HUDEP-2 (cell line): ENCODE data around the gene NEUROD6.

Source experiments
- DNase-seq, 76 experiments: peaks; one replicate each; lab custom pipeline; 2025; ENCODE audit not compliant: unreplicated experiment in 76 of 76; lab: John Stamatoyannopoulos, UW

Gene NEUROD6

DNA sequence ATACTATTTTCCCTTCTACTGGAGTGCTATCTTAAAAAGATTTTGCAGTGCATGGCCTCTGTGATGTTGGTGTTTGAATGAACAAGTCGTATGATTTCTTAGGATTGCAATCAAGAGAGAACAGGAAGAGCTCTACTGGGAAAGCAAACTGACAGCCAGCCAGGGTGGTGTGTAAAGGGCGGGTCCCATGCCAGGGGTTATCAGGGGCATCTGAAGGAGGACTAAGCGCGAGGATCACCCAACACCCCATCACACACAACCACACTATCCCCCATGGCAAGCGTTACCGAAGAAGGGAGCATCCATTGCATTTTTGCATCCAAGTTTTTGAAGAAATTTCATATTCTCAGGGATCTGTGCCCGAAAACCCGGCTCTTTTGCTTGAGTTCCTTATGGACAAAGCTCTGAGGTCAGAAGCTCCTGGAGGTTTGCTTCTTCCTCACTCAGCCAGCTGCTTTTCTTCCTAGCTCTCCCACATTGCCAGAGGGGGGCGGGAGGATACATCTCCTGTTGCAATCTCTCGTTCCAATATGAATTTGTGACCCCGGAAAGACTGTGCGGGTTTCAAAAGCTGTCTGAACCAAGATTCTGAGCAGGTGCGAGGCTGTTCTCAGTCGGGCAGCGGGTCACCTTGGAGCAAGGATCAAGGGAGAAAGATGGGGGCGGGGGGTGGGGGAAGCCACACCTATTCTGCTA is 5.2 kb downstream of the NEUROD6 start:
- no peak for DNase-seq

DNA sequence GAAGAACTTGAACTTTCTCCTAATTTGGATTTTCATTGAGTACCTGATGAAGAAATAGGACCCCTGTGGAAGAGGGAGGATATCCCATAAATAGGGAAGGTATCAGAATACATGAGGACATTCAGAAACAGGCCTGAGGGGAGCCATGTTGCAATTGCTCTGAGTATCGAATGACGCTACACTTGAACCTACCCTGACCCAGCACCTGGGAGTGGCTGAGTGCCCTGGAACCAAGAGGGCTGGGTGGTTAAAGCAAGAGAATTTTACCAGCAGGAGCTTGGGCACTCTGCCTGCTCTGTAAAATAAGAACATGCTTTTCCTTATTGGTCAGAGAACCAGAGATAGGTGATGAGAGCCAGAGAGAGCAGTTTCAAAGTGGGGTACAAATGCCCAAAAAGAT is 7.2 kb downstream of the NEUROD6 start:
- DNase-seq, result no peak

DNA sequence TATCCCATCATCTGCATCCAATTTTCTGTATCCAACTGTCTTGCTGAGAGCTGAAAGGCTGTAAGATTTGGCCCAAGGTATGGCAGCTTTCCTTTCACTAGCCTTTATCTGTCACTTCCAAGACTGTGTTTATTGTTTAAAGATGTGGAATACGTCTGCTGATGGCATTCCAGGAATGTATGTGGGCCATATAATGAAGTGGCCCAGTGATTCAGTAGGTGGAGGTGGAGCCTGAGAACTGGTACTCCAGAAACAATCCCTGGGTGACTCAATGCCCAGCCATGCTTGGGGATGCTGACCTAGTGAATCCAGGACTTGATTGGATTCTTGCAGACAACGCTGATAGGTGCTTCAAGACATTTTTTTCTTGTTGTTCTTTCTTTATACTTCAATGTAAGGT is 13.5 kb downstream of the NEUROD6 start:
- no peak for DNase-seq

DNA sequence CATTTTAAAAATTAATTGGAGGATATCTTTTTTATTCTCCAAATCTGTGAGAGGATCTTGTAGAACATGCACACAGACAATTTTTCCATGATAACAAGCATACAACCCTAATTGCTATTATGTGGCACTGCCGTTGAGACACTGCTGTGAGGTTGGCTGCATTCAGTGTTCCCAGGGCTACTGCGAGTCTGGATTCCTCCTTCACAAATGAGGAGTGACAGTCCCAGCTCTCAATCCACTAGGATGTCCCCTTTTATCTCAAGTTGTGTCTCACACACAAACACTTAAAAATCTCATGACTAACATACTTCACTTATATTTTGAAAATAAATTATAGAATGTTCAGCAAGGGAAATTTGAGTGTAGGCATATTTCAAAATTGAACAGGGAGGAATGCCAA is 14.1 kb downstream of the NEUROD6 start:
- no peak for DNase-seq

DNA sequence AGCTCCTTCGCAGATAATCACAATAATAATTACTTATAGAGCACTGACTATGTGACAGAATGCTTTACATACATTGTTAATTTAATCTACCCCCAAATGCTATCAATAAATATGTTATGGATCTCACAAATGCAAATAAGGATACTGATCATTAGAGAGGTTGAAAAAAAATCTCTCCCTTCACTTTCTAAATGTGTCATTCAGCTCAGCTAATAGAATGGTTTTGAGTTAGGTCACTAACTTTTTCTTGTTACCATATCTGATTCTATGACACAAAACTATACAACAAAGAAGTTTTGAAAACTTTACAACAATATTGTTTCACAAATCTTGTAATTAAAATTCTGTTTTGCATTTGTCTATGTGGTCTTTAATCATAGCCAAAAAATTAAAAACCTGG is 17.4 kb downstream of the NEUROD6 start:
- DNase-seq, result no peak

DNA sequence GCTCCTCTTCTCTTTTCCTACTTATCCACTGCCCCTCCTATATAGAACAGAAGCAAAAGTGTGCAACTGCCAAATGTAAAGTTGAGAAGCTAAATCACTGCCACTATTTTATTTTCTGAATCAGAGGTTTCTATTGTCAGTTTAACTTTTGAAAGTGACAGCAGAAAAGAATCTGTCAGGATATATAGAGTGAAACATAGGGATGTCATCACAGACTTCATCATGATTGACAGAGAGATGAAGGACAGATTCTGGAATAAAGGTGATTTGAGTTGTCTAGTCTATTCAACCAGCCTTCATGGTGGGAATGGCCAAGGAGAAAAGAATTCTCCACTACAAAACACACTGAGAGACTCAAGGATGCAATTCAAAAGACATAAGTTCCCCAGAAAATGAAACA is 19.9 kb downstream of the NEUROD6 start:
- no peak for DNase-seq

DNA sequence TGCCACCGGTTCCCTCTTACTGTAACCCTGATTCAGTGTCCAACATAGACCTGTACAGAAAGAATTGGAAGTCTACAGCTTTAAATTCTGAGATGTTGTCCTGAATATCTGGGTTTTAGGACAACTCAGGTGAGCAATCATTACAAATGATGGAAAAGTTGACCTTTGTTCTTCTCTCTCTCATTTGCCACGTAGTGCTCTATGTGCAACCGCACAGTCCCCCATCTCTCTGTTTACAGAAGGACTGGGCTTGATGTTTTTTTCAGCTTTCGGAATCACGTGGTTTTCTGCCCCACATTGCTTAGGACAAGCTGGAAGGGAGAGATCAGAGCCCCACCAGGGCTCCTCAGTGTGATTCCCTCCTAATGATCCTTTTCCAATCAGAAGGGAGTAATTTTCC is 22.2 kb downstream of the NEUROD6 start:
- no peak for DNase-seq

DNA sequence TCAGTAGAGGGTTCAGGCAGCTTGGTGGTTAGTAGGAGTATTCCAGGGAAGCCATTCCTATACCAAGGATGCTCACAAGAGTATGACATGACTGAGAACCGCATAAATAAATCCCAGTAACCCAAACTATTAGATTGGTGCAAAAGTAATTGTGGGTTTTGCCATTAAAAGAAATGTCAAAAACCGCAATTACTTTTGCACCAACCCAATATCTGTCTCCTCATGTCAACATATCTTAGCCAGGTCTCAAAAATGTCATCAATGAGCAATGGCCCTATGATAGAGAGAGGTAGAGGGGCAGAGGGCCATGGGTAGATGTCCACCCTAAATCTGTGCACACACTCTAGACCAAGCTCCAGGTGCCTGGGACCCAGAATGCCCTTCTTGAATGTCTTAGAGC is 23.6 kb downstream of the NEUROD6 start:
- no peak for DNase-seq

DNA sequence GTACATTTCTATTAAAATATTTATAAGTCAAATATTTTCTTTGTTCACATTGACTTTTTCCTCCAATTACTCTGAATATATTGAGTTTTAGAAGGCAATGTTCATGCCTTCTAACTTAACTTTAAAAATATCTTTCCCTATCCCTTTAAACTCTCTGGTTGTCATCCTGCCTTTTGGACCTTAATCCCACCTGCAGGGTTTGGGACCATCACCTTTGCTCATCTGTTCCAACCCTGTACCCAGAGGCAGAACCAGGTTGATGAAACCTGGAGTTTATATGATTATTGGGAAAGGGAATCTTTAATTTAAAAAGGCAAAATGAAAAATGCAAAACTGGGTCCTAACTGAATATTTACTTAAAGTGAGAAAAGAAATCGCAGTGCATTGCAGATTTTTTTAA is 24.8 kb downstream of the NEUROD6 start:
- DNase-seq, result no peak

DNA sequence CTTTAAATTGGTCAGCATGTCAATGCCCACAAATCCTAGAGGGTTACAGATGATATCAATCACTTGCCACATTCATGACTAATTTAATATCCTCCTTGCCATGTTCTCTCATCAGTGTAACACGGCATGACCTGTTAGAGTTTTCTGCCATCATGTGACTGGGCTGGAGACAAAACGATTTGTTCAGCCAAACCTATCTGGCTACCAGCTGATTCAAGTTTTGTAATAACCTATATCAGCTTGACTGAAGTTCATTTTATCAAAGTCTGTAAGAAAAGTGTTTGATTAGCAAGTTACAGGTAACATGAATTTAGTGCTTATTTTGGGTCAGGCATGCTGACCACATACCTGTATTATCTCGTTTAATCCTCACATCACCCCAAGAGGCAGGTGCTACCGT is 25.7 kb downstream of the NEUROD6 start:
- no peak for DNase-seq

DNA sequence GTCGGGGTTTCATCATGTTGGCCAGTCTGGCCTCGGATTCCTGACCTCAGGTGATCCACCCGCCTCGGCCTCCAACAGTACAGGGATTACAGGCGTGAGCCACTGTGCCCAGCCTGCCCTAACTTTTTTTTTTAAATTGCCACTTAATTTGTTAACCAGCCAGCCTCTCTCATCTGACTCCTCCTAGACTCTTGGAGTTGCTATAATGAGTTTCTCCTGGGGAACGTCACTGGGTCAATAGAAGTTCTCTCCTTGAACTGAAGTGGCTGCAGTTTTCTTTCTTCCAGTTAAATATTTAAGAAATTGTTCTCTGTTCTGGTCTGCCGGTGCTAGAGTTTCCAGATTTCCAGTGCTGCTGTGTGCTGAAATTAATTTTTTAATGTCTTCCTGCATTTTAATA is 27.6 kb downstream of the NEUROD6 start:
- no peak for DNase-seq

DNA sequence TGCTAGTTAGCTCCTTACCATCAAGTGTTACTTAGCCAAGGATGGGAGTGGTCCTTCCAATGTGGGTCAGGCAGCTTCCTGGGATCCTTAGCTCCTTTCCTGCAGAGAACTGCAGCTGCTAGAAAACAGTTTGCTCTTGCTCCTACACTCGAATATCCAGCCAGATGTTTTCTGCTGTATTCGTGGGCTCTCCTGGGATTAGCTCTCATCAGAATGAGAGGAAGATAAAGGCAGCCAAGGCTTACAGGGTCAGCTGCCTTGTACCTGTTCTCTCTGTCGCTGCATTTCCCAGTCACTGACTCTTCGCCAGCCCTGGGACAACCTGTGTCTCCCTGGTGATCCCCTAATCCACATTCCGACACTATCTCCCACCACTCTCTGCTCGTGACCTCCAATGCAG is 29.0 kb downstream of the NEUROD6 start:
- no peak for DNase-seq

DNA sequence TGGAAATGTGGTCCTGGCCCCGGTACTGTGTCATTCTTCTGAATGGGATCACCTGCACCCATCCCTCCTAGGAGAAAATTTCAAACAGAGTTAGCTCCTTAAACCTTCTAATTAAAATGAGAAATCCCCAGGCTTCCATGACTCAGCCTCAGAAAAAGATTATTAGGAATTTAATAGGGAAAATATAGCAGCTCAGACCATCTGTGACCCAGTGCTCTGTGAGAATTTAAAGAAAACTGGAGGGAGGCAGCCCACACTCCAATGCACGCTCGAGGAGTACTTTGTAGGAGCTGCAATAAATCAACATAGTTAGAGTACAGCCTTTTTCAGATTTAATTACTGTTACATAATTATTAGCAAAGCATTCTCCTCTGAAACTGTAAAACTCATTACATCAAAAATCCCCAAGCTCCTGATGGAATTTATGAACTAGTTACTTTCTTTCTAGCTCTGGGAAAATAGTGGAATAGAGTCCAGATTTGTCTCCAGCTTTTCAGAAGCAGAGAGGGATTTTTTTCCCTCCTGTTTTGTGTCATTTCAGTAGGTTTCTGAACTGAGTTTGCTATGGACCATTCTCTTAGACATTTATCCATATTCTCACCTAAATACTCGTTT is 30.1 kb downstream of the NEUROD6 start:
- DNase-seq, result no peak

DNA sequence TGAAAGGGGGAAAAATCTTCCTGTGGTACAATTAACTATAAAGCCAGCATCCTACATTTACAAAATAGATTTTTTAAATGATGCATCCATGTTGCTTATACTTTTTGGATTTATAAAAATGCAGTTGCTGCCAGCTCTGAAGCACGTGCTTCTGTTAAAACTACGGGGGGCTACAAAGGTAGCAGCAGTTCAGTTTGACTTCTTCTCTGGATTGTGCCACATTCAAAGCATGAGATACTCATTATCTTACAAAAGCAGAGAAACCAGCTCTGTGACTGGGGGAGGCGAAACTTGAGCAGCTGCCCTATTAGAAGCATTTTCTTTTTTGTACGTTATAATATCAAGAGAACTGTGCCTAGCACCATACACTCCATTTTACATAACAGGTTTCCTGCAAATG is 31.1 kb downstream of the NEUROD6 start:
- no peak for DNase-seq

DNA sequence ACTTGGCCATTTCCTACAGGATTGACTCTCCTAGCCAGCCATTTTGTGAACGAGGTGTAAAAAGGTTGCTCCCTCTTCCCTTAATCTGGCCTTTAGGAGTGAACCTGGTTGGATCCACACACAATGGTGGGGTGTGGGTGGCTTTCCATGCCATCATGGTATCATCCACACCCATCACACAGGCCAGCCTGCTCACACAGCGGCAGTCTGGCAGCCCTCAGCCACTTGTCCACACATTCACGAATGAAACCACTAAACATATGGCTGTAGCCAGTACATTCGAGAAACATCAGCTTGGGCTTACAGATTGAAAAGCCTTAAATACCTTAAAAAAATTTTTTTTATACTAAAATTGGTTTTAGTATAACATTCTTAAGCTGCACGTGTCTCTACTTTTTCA is 31.9 kb downstream of the NEUROD6 start:
- DNase-seq, result no peak

DNA sequence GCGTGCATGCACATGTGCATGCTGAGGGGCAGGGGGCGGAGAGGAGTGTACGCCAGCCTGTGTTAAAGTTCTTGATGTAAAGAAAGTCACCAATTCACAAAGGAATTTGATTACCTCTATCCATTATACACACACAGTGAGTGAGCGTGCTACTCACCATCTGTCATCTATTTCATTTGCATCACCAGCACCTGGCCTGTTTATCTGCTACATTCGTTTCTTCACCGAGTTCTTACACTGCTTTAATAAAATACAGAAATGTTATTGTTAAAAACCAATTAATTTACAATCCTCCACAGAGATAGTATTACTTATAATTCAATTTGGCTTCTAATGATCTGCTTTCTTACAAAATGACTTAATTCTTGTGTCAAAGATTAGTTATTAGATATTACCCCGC is 32.6 kb downstream of the NEUROD6 start:
- no peak for DNase-seq

DNA sequence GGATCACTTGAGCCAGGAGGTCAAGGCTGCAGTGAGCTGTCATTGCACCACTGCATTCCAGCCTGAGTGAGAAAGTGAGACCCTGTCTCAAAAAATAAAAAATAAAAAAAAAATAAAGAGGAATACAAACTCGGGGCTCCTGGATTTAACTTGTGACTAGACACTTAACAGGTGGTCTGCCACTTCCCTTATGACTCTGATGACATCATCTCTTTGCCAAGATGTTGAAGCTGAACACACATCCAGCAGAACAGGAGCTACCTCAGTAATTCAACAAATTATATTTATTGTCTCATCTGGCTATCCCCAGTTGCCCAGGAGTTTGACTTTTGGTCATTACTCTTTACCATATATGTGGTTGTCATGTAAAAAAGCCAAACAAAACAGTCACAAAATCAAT is 35.3 kb downstream of the NEUROD6 start:
- no peak for DNase-seq

DNA sequence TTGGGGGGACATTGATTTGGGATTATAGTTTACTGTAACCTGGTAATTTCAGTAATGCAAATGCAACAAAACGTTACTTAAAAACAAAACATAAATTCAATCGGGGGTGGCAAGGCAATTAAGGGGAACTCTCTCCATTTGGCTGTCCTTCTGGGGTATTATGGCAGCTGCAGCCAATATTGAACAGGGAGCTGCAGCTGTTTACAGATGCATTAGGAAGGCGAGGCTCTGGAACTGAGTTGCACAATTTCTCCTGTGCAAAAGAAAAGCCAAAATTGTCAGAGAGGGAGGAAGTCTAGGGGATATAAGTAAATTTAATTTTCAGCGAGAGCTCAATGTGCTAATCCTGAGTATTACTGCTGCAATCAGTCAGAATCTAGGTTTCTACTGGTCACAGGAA is 36.1 kb downstream of the NEUROD6 start:
- no peak for DNase-seq

DNA sequence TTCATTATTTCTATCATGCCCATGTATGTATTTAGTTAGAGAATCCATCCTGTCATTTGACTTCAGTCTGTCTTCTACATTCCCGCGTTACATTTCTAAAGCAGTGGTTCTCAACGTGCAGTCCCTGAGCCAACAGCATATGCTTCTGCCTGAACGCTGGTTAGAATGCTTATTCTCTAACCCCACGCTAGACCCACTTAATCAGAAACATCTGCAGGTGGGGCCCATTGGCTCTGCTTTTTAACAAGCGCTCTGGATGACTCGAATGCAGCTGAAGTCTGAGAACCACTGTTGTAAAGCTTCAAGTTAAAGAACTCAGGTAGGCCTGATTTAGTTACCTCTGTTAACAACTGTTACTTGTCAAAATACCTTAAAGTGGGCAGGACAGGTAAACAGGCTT is 38.2 kb downstream of the NEUROD6 start:
- no peak for DNase-seq

DNA sequence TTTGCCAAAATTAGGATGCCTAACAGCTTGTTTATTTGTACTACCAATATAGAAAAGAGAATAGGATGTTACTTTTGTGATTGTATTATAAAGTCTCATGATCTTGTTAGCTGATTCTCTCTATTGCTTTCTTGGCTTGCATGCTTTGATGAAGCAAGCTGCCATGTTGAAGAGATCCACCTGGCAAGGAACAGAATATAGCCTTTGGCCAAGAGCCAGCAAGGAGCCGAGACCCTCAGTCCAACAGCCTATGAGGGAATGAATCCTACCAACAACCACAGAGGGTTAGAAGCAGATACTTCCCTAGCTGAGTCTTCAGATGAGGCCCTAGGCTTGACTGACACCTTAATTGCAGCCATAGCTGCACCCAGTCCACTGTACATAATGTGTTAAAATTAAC is 41.2 kb downstream of the NEUROD6 start:
- no peak for DNase-seq

DNA sequence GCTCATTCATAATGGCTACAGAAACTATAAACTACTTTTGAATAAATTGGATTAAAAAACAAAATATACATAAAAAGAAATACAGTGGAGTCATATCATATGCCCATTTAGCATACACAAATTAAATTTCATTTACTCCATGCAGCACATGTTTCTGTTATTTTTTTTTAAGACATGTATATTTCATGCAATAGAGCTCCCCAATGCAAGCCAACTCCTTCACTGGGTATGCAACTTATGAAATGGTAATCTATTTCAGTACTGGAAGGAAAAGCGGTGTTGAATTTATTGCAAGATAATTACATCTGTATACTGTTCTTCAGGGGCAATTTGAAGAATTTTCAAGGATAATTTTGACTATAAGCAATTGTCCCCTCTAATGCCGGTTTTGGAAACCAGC is 49.9 kb downstream of the NEUROD6 start:
- DNase-seq, result no peak
